Fibroblast of skin of left biceps (primary cell): ENCODE measurements around the gene TTLL6.
"Not testable (repeated sequence)": the region's sequence is repeated elsewhere in the genome, so short reads cannot be mapped to it uniquely, and the experiment has no call there.

Source experiments
- DNase-seq, 2 experiments: peaks; one replicate each; pipeline ENCODE4 v3.0.0-alpha.2; 2013; ENCODE audit warnings: low read depth in 2 of 2

TTLL6 gene

DNA sequence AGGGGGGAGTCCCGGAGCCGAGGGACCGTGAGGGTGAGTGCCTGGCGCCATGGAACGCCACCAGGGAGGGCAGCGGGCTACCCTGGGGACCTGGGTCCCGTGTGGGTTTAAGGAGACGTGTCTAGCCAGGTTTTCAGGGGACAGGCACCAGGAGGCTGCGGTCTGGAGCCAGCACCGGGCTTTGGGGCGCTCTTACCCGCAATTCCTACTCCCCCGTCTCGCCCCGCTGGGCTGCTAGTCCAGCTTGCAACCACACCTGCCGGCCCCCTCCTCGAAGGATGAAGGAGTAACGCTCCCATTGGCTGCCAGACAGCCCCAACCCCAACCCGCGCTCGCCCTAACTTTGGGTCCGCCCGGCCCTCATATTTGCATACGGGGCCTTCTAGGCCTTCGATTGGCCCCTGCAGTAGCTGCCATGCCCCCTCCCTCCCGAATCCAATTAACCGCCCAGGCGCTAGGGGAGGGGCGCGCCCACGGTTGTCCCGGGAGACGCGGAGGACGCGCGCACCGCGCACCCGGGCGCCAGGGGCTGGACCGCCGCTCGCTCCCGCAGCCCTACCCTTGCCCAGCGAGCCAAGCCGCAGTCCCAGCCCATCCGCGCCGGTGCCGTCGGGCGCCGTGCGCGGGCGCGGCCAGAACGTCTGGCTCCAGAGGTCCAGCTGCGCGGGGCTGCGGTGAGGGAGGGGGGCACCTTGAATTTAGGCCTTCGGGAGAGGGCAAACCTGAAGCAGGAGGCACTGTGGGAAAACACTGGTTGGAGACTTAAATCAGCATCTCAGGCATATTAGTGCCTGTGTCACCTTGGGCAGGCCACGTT lies at the start of gene TTLL6:
TSS of gene TTLL6 (minus strand) at position 456 of the 817 bp plus-strand sequence. CDS start at position 299, 157 bp downstream.
- DNase-seq: no peak

DNA sequence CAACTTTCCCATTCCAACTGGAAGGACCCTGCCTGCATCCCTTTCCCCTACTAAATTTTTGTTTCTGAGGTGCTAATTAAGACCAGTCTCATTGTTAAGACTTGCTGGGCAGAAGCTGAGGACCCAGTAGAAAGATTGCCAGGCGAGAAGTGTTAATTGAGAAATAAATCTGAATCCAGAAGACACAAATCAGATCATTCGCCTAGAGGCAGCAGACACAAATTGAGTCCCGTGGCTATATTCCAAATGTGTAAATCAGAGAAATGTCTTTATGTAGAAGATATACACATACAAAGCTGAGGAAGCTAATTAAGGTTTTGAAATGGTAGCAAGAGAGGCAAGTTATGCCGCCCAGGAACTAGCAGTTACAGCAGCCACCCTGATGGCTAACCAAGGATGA lies 43.4 kb upstream of the TTLL6 start:
- no peak for DNase-seq

DNA sequence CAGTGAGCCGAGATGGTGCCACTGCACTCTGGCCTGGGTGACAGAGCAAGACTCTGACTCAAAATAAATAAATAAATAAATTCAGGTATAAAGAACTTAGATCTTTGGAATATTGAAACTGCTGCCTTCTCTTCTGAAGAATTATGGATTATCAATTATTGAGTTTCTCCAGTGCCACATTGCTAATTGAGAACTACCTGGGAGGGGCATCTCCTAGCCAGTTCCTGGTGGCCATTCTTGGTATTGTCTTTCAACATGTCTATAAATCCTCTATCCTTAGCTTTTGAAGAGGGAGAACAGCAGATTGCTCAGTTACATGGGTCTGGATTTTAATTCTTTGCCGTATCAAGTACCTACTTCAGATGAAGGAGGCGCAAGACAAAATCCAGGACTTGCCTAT lies 43.0 kb upstream of the TTLL6 start:
- DNase-seq: no peak

DNA sequence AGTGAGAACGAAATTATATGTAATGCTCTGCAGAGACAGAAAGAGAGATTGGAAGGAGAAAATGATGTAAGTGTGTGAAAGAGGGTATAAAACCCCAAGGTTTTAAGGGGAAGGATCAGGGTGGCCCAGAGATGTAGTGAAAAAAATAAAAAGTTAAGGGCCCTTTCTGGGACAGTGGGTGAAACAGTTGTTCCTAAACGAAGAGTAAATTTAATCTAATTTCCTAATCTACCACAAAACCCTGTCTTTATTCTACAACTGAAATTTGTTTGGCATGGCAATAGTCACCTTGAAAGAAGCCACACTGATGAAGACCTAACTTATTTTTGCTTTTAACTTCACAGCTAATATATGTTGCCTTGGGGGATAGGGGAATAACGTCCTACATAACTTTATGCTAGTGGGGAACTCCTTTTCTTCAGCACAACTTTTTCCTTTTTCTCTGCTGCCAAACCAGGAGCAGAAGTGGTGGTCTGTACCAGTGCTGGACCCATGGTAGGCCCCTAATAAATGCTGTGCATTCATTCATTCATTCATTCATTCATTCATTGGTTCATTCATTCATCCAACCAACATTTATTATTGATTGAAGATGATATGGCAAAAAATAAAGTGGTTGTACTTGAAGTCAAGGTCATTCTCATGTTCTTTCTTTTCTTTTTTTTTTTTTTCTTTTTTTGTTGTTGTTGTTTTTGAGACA lies 39.2 kb upstream of the TTLL6 start:
- DNase-seq: no peak

DNA sequence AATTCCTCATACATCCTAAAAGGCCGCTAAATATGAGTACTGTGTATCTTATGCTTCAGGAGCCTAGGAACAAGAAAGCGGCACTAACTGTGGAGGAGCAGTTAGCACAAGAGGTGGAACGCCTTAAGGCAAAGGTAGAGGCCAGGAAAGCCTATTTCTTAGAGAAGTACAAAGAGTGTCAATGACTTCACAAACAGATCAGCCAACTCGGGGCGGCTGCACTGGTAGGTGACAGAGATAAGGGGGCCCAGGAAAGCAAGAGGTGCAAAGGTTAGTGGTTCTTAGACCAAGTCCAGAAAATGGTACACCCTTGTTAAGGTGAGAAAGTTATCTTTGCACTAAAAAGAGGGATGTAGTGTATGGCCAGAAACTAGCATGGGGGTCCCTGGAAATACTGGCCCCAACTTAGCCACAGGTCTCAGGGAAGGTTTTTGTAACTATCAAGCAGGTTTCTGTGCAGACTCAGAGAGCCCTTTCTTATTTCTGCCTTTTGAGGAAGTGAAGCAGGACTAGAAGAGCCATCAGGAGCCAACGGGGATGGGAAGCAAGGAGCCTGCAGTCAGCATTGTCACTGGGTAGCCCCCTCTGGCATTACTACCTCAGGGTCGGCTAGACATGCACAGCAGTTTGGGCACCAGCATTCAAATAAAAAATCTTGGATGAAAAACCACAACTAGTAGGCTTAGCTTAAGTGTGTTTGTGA lies 37.9 kb upstream of the TTLL6 start:
- no peak for DNase-seq

DNA sequence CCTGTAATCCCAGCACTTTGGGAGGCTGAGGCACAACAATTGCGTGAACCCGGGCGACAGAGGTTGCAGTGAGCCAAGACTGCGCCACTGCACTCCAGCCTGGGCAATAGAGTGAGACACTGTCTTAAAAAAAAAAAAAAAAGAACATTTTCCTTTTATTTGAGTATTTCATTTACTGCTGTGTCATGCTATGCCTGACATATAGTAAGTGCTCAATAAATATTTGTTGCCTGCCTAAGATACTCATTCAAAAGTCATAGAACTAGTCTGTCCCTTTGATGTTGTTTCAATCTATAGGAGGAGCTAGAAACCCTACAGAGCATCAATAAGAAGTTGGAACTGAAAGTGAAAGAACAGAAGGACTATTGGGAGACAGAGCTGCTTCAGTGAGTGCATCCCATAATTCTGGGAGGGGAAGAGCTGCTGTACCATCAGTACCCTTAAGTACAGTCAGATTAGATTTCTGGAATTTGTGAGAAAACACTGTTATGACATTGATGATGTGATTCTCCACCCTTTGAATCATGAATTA lies 33.8 kb upstream of the TTLL6 start:
- no peak for DNase-seq

DNA sequence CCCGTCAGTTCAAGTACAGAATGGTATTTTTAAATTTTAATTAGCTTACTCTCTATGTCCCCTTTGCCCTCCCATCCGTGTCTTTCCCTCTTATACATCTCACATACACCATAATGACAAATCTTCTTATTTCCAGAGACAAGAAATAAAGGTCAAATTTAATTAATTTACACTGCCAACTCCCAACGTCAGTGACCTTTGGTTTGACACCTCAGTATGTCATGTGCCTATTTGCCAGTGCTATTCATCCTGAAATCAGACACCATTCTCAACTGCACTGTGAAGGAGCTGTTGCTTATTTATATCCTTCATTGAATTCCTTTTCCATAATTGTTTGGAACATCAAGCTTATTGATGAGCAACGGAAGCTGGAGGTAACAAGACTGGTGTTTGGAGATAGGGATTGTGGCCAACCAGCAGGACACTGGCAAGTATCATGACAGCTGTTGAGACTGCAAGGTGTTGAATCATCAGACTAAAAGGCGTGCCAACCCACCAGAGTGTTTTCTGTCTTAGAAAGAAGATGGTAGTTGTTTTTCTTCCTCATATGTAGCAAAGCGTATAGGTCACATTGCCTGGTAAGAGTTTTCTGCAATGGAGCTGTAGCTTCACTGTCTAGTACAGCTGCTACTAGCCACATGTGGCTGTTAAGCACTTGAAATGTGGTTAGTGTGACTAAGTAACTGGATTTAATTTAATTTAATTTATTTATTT lies 26.3 kb upstream of the TTLL6 start:
- DNase-seq: no peak

DNA sequence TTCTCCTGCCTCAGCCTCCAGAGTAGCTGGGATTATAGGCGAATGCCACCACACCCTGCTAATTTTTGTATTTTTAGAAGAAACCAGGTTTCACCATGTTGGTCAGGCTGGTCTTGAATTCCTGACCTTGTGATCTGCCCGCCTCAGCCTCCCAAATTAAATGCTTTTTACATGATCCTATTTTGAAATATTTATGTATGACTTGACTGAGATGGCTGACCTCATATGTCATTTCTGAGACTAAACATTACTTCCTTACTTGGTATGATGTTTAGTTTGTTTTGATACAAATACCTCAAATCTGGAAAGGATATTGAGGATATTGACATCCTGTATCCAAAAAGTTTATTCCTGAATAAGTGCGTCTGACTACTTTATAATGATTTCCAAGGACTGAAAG lies 25.7 kb upstream of the TTLL6 start:
- no peak for DNase-seq

DNA sequence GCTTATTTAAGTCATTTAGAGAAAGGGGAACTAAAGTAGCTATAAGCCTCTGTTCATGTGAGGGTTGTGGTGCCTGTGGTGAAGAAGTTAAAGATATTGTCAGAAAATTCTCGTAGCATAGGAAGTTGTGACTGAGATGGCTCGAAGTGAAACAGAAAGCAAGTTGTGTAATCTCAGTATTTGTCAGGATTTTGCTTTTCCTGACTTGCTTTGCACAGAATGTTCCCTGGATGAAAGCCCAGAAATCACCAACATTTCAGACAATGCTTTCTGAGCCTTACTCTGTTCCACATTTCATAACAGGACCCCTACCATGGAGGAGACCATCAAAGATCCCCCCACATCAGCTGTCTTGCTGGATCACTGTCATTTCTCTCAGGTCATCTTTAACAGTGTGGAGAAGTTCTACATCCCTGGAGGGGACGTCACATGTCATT lies 24.4 kb upstream of the TTLL6 start:
- peak in 1 of 2 experiments; percentile 24 for DNase-seq

DNA sequence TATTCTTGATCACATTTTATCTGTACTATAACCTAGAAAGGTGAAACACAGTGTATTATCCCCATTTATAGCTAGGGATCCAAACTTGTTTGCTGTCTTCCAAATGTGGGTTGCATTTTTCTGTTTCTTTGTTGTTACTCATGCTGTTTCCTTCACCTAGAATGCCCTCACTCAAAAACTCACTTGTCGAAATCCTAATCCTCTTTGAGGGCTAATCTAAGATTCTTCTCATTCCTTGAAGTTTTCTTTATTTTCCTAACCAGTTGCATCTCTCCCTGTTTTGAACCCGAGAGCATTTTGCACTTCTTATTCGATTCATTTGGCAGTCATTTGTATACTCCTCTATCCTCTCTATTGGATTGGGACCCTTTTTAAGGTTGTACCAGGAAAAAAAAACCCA lies 23.4 kb upstream of the TTLL6 start:
- DNase-seq: no peak

DNA sequence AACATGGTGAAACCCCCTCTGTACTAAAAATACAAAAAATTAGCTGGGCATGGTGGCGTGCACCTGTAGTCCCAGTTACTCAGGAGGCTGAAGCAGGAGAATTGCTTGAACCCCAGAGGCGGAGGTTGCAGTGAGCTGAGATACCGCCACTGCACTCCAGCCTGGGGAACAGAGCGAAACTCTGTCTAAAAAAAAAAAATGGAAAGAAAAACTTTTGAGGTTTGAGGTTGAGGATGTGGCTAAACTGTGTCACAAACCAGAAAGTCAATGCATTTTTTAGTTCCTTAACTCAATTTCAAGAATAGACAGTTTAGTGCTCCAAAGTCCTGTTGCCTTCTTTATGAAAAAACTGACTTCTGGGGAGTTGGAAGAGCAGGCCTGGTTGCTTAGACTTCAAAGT lies 20.4 kb upstream of the TTLL6 start:
- not testable (repeated sequence) for DNase-seq

DNA sequence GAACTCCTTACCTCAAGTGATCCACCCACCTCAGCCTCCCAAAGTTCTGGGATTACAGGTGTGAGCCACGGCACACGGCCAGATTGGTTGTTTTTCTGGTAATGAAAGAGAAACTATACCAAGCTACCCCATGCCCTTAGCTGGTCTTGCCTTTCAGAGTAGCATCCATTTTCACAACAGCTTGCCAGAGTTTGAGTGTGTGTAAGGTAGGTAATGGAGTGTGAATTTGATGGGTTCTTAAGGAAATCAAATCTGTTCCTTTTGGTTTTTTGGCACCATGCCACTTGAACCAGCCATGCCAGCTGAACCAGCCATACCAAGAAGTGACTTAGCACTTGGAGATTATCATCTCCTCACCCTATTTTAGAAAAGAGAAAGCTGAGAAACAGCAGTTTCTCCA lies 18.9 kb upstream of the TTLL6 start:
- no peak for DNase-seq

DNA sequence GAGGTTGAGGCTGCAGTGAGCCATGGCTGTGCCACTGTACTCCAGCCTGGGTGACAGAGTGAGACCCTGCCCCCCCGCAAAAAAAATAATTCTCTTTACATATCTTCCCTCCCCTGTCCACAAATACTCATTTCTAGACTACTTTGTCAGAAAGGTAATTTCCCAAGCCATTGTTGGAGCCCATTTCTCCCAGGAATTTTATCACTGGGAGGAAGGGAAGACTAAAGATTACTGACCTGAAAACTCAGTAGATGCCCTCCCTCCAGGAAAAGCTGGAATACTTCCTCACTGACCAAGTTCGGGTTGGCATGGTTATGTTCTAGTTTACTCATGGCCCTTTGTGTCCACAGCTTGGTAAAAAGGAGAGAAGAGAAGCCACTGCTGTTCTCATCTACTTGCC lies 17.9 kb upstream of the TTLL6 start:
- no peak for DNase-seq

DNA sequence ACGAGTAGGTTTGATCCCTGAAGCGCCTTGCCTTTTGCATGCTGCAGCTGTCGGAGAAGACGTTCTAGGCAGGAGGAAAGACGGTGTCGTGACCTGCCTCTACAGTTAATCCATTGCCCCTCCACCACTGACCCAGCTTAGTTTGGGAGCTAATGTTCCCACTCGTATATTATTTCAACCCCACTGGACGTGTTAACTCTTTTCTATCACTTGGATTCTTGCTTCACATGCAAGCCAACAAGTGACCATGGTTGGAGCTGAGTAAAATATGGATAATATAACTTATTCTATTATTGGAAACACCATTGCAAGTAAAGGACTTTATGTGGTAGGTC lies 14.5 kb upstream of the TTLL6 start:
- no peak for DNase-seq

DNA sequence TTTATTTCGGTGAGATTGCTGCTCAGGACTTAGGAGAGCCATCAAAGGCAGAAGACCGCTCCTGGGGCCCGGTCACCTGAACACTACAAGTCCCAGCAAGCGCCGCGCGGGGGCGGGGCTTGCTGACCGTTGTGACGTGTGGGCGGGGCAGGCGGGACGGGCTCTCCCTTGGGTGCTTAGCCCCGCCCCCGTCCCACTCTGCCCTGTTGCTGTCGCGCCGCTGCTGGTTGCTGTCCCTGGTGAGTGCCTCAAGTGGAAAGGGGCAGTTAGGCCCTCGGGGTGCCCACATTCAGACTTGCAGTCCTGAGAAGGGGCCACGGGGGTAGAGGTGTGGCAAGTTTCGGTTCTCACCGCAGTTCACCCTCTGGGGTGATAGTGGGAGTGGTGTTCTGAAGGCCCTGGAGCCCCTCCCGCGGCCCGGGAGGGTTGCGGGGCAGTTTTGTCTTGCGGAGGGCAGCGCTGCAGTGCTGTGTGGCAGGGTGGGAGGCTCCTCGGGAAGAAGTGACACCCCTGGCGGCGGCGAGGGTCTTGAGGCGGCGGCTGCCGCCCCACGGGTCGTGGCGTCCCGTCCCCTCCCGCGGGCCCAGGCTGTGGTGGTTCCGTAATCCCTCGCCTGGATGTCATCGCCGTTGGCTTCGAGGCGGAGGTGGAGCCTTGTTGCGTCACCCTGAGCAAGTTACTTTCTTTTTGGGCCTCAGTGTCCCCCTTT lies 14.0 kb upstream of the TTLL6 start, which contains the start of gene CALCOCO2:
TSS of gene CALCOCO2 (plus strand) at position 196 of the 709 bp plus-strand sequence. CDS start 10,673 bp downstream, outside the sequence.
- peak; percentile 60 to 65 for DNase-seq

DNA sequence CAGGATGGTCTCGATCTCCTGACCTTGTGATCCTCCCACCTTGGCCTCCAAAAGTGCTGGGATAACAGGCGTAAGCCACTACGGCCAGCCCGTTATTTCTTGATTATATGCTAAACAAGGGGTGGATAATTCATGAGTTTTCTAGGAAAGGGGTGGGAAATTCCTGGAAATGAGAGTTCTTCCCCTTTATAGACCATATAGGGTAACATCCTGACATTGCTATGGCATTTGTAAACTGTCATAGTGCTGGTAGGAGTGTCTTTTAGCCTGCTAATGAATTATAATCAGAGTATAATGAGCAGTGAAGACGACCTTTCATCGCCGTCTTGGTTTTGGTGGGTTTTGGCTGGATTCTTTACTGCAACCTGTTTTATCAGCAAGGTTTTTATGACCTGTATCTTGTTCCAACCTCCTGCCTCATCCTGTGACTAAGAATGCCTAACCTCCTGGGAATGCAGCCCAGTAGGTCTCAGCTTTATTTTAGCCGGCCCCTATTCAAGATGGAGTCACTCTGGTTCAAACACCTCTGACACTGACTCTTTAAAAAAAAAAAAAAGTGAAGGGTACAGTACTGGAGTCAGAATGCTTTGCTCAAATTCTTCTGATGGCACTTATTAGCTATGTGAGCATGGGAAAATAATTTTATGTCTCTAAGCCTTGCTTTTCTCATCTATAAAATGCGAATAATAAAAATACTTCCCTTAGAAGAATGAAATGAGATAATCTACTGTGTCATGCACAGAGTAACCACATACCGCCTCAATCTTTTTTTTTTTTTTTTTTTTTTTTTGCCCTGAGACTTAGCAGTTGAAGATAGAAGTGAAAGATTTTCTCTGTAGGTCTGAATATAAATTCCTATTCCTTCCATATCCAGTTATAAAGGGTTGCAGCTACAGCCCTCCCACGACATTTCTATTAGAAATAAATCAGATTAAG lies 8.7 kb upstream of the TTLL6 start:
- DNase-seq: no peak

DNA sequence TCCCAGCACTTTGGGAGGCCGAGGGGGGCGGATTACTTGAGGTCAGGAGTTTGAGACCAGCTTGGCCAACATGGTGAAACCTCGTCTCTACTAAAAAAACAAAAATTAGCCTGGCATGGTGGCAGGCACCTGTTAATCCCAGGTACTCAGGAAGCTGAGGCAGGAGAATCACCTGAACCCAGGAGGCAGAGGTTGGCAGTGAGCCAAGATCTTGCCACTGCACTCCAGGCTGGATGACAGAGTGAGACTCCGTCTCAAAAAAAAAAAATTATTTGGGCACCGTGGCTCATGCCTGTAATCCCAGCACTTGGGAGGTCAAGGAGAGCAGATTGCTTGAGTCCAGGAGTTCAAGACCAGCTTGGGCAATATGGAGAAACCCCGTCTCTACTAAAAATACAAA lies 3.9 kb upstream of the TTLL6 start:
- not testable (repeated sequence) for DNase-seq

DNA sequence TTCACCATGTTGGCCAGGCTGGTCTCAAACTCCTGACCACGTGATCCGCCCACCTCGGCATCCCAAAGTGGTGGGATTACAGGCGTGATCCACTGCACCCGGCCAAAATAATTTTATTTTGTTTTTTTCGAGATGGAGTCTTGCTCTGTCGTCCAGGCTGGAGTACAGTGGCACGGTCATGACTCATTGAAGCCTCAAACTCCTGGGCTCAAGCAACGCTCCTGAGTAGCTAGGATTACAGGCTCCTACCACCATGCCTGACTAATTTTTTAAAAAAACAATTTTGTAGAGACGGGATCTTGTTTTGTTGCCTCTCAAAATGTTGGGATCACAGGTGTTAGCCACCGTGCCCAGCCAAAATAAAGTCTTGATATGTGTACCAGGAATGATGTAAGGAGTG lies 2.4 kb upstream of the TTLL6 start:
- no peak for DNase-seq

DNA sequence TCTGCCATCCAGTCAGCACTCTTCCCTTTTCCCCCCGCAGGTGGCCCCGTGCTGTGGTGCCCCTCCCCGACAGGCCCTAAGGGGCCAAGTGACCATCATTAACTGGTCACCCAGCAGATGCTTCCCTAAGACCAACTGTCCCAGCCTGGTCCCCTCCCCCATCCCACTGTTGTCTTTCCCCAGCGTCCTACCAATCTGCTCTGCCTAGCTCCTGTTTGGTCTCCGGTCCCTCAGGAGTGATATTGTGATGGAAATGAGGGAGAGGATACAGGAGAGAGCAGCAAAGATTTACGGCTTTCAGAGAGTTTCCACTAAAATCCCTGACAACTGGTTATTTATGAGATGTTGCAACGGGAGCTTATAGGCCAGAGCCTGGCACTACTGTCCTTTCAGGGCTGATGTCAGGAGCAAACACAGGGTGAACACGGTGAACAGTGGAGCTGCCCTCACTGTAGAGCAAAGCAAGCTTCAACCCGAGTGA lies 1.4 kb upstream of the TTLL6 start:
- DNase-seq: no peak

DNA sequence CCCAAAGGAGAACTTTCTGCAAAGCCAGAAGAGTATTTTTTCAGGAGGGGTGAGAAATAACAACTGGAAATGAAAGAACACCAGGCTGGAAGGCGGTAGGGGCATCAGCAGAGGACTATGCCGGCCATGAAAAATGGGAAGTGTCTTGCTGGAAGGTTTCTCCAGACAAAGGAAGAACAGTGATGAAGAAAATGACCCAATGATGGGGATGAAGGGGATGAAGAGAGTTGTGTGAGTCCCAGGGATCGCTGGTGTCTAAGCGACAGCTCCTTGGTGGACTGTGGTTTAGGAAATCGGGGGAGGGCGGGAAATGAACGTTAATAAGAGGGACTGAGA lies 623 bp downstream of the TTLL6 start:
- DNase-seq: no peak
